ENCODE measurements around the gene CYP27B1.

CYP27B1 gene

GRCh38 chr12:57750561-57751431, 16.1 kb downstream of the CYP27B1 start:
- DNase-seq, result no peak

- DNase-seq, result no peak
These were observed 17.8 kb downstream of the CYP27B1 start for GRCh38 chr12:57749061-57749460.

- no peak for DNase-seq
These were observed 20.9 kb downstream of the CYP27B1 start for GRCh38 chr12:57746025-57746424.

GRCh38 chr12:57745485-57745881, 21.4 kb downstream of the CYP27B1 start:
- DNase-seq, result no peak

GRCh38 chr12:57744777-57745484, 21.9 kb downstream of the CYP27B1 start, which contains the start of gene TSPAN31:
TSS of gene TSPAN31 (plus strand) at chr12:57745039. CDS start at chr12:57745155, 116 bp downstream.
- DNase-seq, result peak; percentile 94

- peak; percentile 92 for DNase-seq
These were observed 22.6 kb downstream of the CYP27B1 start for GRCh38 chr12:57744194-57744776.

GRCh38 chr12:57743769-57744168, 23.1 kb downstream of the CYP27B1 start:
- DNase-seq, result no peak

- DNase-seq, result no peak
These were observed 24.8 kb downstream of the CYP27B1 start for GRCh38 chr12:57741844-57742738.

GRCh38 chr12:57741413-57741789, 25.5 kb downstream of the CYP27B1 start:
- DNase-seq, result no peak

GRCh38 chr12:57740656-57741412, 26.0 kb downstream of the CYP27B1 start:
- DNase-seq, result no peak

- no peak for DNase-seq
These were observed 26.9 kb downstream of the CYP27B1 start for GRCh38 chr12:57739914-57740538.

- DNase-seq, result no peak
These were observed 27.5 kb downstream of the CYP27B1 start for GRCh38 chr12:57739387-57739786.

GRCh38 chr12:57738661-57739237, 28.1 kb downstream of the CYP27B1 start, which contains the start of gene AGAP2:
TSS of gene AGAP2 (minus strand) at chr12:57738742. CDS start at chr12:57738246, 496 bp downstream.
- DNase-seq, result peak; percentile 27

GRCh38 chr12:57737467-57738460, 29.1 kb downstream of the CYP27B1 start:
- no peak for DNase-seq

- DNase-seq, result no peak
These were observed 30.0 kb downstream of the CYP27B1 start for GRCh38 chr12:57736741-57737466.

- DNase-seq, result peak; percentile 34
These were observed 30.7 kb downstream of the CYP27B1 start for GRCh38 chr12:57735952-57736740.

GRCh38 chr12:57735198-57735855, 31.6 kb downstream of the CYP27B1 start:
- no peak for DNase-seq
